Stomach (tissue), 9 donors: Measurements from ENCODE around the gene AFAP1. TPM values are rescaled to one million over a fixed set of nuclear protein-coding genes. Genes with fewer than 3 reads are reported as not detected.
A peak's percentile ranks its signal among the peaks of the same experiment; 100 is the strongest.

Experiments
- DNase-seq, 2 donors: peaks; one replicate each; pipeline versions ENCODE4 v3.0.0 to v3.0.0-alpha.2; 2013 to 2019
- H3K27ac ChIP-seq, 5 donors: fragments of 200-600 bp in 4 of 5; sonication (generic) in 4 of 5; one replicate each; pipeline ENCODE4 v1.5.1; 2013 to 2019; ENCODE audit warnings: mild to moderate bottlenecking in 1 of 5, moderate library complexity in 1 of 5
- H3K27me3 ChIP-seq, 3 donors: fragments of 200-600 bp; sonication (generic); one replicate each; pipeline ENCODE4 v1.5.1; 2017 to 2019; ENCODE audit warnings: mixed run types in 1 of 3
- H3K36me3 ChIP-seq, 4 donors: fragments of 200-600 bp; sonication (generic); 1 replicate in 3 of 4; 2 replicates in 1 of 4; pipeline ENCODE4 v1.5.1; 2016 to 2019
- H3K4me1 ChIP-seq, 4 donors: fragments of 200-600 bp; sonication (generic); one replicate each; pipeline ENCODE4 v1.5.1; 2016 to 2019
- H3K4me3 ChIP-seq, 4 donors: fragments of 200-600 bp; sonication (generic) in 3 of 4; one replicate each; pipeline ENCODE4 v1.5.1; 2016 to 2019; ENCODE audit warnings: mild to moderate bottlenecking in 1 of 4
- H3K9me3 ChIP-seq, 4 donors: fragments of 200-600 bp; sonication (generic); one replicate each; pipeline ENCODE4 v1.5.1; 2016 to 2019
- EP300 ChIP-seq: sonication (generic); formaldehyde crosslinking; IDR thresholded peaks from one replicate; pipeline ENCODE4 v1.6.1; 2017; ENCODE audit warnings: antibody characterized with exemption
- POLR2A ChIP-seq, 4 donors: fragments of 450-650 bp; IDR thresholded peaks; one replicate each; pipeline ENCODE4 v1.6.1; 2016; ENCODE audit warnings: antibody characterized with exemption in 4 of 4, control low read depth in 2 of 4, mild to moderate bottlenecking in 1 of 4, moderate library complexity in 1 of 4
- POLR2AphosphoS5 ChIP-seq, 3 donors: sonication (generic); formaldehyde crosslinking; IDR thresholded peaks; one replicate each; pipeline ENCODE4 v1.6.1; 2016; ENCODE audit warnings: antibody characterized with exemption in 3 of 3
- WGBS, 5 donors: extraction: QIAGEN DNeasy Blood & Tissue Kit in 3 of 5; methylation state at CpG; one replicate each; pipeline versions ENCODE4 v1.1.5 to v1.1.7; 2013 to 2018; 5-methylcytosine and 5-hydroxymethylcytosine counted together
- intact Hi-C: fragments of 100-400 bp; cut with DNase I; formaldehyde crosslinking; loops from one replicate; pipeline ENCODE4 v1.15.1; 2023; ENCODE audit warnings: low total_unique reads
- polyA plus RNA-seq, 3 donors: library from polyadenylated mRNA; stranded (reverse); fragments of 200-250 nt; gene quantifications; one replicate each; pipeline ENCODE4 v1.2.3, GENCODE V29; 2013
- total RNA-seq, 5 donors: library from RNA; depleted of rRNA; stranded (reverse); fragments of >200 nt; gene quantifications; one replicate each; pipeline versions ENCODE4 v1.1.0 to v1.2.3, GENCODE V29; 2014 to 2016
- TF ChIP-seq, protein P1 (sequence below), 7 experiments: fragments of 450-650 bp in 4 of 7; fragments of 200-600 bp in 3 of 7; sonication (generic) in 3 of 7; IDR thresholded peaks; one replicate each; pipeline ENCODE4 v1.5.1; 2016 to 2019; ENCODE audit warnings: antibody characterized with exemption in 7 of 7, control low read depth in 2 of 7, mild to moderate bottlenecking in 1 of 7
- donor health status: healthy with polysubstance abuse.
- donor health status: Bipolar disorder and iron deficiency.
- donor health status: healthy.

The AFAP1 gene
- total and polyA plus RNA-seq, 8 donors = 4.1 to 88.9 (median 12.8) TPM

DNA sequence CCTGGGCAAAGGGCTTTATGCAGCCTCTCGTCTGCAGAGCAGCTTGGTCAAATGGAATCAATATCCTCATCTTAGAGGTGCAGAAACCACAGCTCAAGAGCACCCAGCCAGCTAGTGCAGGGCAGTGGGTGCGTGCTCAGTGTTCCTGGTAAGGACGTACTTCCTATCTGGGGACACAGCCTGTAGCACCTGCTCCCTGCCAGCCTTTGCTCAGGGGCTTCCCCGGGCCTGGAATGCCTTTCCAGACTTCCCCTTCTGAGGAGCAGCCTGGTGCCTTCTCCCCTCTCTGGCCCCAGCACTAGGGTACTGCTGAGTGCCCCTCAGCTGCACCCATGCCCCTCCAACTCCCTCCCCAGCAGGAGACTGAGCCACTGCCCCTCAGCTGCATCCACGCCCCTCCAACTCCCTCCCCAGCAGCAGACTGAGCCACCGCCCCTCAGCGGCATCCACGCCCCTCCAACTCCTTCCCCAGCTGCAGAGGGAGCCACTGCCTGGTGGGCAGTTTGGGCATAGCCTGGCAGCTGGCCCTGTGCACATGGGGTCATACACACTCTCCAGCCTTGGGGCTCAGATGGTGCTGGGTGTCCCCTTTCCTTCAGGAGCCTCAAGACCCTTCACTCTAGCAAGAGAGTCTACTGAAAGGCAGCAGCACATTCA is 42.2 kb upstream of the AFAP1 start:
- Histone ChIP-seq H3K4me1 (peaks cover 11 to 49% (median 17%) of the 10 kb centered on the region in 4 donors), H3K36me3 (no peaks in the 10 kb centered on the region), H3K4me3 (no peak overlapping the region), H3K27me3 (no peaks in the 10 kb centered on the region), H3K9me3 (no peaks in the 10 kb centered on the region), H3K27ac (no peak overlapping the region)
- TF ChIP-seq POLR2AphosphoS5 (IDR thresholded peaks at IDR 0.05) = no peak
- TF ChIP-seq EP300 = no peak
- TF ChIP-seq, protein P1, sequence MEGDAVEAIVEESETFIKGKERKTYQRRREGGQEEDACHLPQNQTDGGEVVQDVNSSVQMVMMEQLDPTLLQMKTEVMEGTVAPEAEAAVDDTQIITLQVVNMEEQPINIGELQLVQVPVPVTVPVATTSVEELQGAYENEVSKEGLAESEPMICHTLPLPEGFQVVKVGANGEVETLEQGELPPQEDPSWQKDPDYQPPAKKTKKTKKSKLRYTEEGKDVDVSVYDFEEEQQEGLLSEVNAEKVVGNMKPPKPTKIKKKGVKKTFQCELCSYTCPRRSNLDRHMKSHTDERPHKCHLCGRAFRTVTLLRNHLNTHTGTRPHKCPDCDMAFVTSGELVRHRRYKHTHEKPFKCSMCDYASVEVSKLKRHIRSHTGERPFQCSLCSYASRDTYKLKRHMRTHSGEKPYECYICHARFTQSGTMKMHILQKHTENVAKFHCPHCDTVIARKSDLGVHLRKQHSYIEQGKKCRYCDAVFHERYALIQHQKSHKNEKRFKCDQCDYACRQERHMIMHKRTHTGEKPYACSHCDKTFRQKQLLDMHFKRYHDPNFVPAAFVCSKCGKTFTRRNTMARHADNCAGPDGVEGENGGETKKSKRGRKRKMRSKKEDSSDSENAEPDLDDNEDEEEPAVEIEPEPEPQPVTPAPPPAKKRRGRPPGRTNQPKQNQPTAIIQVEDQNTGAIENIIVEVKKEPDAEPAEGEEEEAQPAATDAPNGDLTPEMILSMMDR (IDR thresholded peaks at IDR 0.05) = no peak
- no peak for TF ChIP-seq POLR2A (IDR thresholded peaks at IDR 0.05)
- no peak for DNase-seq
- intact Hi-C loops = no loop called here
- WGBS, 5 donors = 37 to 69% (median 46%) methylated on average over 4 to 8 of the region's 8 CpGs

DNA sequence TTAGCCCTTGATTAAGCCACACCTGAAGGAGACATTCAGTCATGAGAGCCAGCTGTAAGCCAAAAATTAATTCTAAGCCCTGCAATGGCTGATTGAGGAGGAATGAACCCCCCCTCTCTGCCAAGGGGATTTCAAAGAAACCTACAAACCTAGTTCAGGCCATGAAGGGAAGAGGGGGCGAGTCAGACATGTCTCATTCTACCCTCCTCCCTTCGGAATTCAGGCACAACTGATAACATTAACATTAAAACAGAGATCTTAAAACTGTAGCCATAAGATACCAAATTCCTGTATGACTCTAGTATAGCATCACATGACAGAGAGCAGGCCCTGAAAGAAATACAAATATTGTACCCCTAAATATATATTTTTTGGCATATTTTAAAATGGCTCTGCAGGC is 40.4 kb upstream of the AFAP1 start:
- Histone ChIP-seq H3K27me3 (no peaks in the 10 kb centered on the region), H3K27ac (peak overlapping the region in 1 of 5 donors; percentile 71), H3K9me3 (no peaks in the 10 kb centered on the region), H3K4me3 (no peak overlapping the region), H3K4me1 (peaks cover 7 to 35% (median 10%) of the 10 kb centered on the region in 4 donors), H3K36me3 (no peaks in the 10 kb centered on the region)
- DNase-seq = no peak
- TF ChIP-seq EP300 (no peak), POLR2AphosphoS5 (IDR thresholded peaks at IDR 0.05) (no peak), POLR2A (IDR thresholded peaks at IDR 0.05) (no peak)
- TF ChIP-seq, protein P1 (IDR thresholded peaks at IDR 0.05) = no peak
- WGBS, 5 donors = 83 to 92% (median 90%) methylated on average over 2 of the region's 2 CpGs
- intact Hi-C loops = no loop called here

DNA sequence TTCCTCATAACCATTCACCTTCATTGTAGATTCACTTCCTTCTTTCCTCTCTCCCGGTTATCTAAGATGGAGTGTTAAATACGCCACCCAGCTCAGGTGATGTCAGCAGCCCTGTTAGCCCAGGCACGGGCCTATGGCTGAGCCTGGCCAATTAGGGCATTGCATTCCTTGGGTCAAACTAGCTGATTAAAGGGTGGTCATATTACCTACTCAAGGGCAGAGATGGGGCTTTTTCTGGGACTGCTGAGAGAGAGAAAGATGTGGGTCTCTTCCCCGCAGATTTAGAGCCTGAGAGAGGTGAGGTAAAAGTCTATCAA is 39.9 kb upstream of the AFAP1 start:
- TF ChIP-seq, protein P1 (IDR thresholded peaks at IDR 0.05) = no peak
- TF ChIP-seq POLR2A (IDR thresholded peaks at IDR 0.05) (no peak), POLR2AphosphoS5 (IDR thresholded peaks at IDR 0.05) (no peak), EP300 (no peak)
- Histone ChIP-seq H3K4me1 (peaks cover 7 to 35% (median 10%) of the 10 kb centered on the region in 4 donors), H3K27ac (peak overlapping the region in 1 of 5 donors; percentile 71), H3K27me3 (no peaks in the 10 kb centered on the region), H3K9me3 (no peaks in the 10 kb centered on the region), H3K36me3 (no peaks in the 10 kb centered on the region), H3K4me3 (no peak overlapping the region)
- intact Hi-C loops = no loop called here
- DNase-seq = no peak
- 57 to 68% (median 65%) methylated on average over 4 of the region's 4 CpGs for WGBS, 5 donors

DNA sequence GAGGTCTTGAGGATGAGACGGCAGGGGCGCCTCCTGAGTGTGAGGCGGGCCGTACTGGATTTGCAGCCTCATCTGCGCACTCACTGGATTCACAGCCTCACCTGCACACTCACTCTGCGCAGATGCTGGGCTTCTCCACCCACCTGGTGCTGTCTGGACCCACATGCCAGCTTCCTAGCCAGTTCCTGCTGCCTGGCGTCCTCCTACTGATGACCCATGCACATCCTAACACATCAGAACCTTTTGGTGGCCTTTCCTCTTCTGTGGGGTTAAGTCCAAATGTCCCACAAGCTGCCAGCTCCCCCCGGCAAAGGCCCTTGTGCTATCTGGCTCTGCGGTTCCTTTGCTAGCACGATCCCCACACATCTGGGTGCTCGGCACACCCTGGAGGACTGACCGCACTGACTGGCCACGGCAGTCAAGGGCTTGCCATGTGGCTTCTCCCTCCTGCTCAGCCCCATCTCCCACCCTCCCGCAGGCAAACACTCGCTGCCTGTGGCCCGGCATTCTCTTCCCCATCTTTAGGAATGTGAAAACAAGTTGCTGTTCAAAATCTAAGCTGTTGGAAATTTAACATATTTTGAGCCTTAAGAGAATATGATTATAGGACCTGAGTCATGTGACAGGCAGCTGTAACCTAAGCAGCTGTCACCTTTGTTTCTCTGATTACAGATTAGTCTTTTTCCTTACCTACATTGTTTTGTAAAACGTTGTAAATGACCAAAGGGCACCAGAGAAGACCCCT is 39.4 kb upstream of the AFAP1 start:
- TF ChIP-seq EP300 (no peak), POLR2A (IDR thresholded peaks at IDR 0.05) (no peak)
- TF ChIP-seq, protein P1 (IDR thresholded peaks at IDR 0.05) = no peak
- whole genome bisulfite sequencing, 5 donors = 55 to 80% (median 69%) methylated on average over 16 to 17 of the region's 17 CpGs
- intact Hi-C loops = no loop called here
- Histone ChIP-seq H3K36me3 (no peaks in the 10 kb centered on the region), H3K27me3 (no peaks in the 10 kb centered on the region), H3K27ac (peak overlapping the region in 3 of 5 donors; percentile 45 to 71 (median 58)), H3K4me1 (peaks cover 7 to 35% (median 10%) of the 10 kb centered on the region in 4 donors), H3K9me3 (no peaks in the 10 kb centered on the region), H3K4me3 (no peak overlapping the region)
- DNase-seq = no peak
